ENCODE measurements around the gene ADSS2. TPM values are rescaled to one million over a fixed set of nuclear protein-coding genes. Genes with fewer than 3 reads are reported as not detected.

Gene ADSS2
- total RNA-seq, 4 donors from 2014 or later = 13.7 to 47.0 (median 27.3) TPM

DNA sequence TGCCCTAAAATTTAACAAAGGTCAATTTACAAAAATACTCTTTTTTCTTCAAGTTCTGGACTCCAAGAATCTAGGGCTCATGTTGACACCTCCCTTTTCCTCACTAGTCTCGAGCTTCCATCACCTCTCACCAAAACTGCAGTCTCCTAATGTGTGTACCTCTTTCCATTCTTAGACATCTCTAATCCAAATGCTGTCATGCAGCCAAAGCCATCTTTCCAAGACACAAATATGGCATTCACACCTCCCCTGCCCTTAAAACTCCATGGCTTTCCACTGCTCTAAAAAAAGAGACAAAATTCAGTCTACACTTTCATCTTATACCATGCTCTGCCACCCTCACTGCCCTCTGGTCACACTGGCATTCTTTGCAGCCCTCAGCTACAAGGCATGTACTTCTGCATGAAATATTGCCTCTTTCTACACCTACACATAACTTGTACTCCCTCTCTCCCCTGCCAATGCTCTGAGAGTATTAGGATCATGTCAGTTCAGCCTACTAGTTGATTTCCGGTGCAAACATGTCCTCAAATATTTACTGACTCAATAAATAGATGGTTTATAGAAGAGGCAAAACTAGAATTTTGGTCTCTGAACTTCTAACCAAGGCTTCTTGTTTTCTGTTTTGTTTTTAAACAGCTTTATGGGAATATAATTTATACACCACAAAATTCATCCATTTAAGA is 26.9 kb downstream of the ADSS2 start:
- DNase-seq = no peak
- no peaks in the 10 kb centered on the region for H3K9me3 ChIP-seq
- in situ Hi-C loops (cut with MboI; ENCODE audit: low pct_ligation_motif_present in 1 of 4, low pct_unique_long_range_greater_than_20kb in 1 of 4, low sequenced_read_pairs in 3 of 4) = no loop called here
- H3K36me3 ChIP-seq = peaks cover 0 to 25% (median 4%) of the 10 kb centered on the region in 4 donors
- no peaks in the 10 kb centered on the region for H3K4me1 ChIP-seq
- no peak overlapping the region for H3K27ac ChIP-seq
- intact Hi-C loops (cut with DNase I; ENCODE audit: low total_unique reads) = no loop called here
- H3K27me3 ChIP-seq = no peaks in the 10 kb centered on the region
- H3K4me3 ChIP-seq = no peak overlapping the region
- WGBS, 2 donors (ENCODE audit: low coverage in 1 of 2) = 67 to 74% methylated on average over 2 of the region's 2 CpGs
- TF ChIP-seq EP300 (IDR thresholded peaks at IDR 0.05; ENCODE audit: low read depth) (no peak), POLR2A (IDR thresholded peaks at IDR 0.05) (no peak), POLR2AphosphoS5 (IDR thresholded peaks at IDR 0.05) (no peak)
- TF ChIP-seq, protein P1, sequence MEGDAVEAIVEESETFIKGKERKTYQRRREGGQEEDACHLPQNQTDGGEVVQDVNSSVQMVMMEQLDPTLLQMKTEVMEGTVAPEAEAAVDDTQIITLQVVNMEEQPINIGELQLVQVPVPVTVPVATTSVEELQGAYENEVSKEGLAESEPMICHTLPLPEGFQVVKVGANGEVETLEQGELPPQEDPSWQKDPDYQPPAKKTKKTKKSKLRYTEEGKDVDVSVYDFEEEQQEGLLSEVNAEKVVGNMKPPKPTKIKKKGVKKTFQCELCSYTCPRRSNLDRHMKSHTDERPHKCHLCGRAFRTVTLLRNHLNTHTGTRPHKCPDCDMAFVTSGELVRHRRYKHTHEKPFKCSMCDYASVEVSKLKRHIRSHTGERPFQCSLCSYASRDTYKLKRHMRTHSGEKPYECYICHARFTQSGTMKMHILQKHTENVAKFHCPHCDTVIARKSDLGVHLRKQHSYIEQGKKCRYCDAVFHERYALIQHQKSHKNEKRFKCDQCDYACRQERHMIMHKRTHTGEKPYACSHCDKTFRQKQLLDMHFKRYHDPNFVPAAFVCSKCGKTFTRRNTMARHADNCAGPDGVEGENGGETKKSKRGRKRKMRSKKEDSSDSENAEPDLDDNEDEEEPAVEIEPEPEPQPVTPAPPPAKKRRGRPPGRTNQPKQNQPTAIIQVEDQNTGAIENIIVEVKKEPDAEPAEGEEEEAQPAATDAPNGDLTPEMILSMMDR (IDR thresholded peaks at IDR 0.05) = no peak

DNA sequence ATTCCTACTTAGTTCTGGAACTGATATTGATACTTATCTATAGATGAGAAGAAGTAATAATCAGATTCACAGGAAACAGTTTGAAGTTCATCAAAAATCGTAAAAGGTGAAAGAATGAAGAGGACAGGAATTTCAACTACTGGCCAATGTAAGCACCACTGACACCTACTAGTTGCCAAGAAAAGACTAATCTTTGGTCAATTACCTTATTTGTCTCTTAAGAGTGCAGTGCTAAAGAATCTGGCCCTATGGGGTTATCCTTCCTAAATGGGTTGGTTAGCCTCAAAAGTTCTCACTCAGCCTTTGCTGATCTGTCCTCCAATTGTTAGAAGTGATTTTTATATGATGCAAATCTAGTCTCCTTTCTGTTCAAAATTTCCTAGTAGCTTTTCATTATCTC is 29.5 kb downstream of the ADSS2 start:
- Histone ChIP-seq H3K27me3 (no peaks in the 10 kb centered on the region), H3K4me1 (no peaks in the 10 kb centered on the region), H3K9me3 (no peaks in the 10 kb centered on the region), H3K27ac (no peak overlapping the region), H3K4me3 (no peak overlapping the region), H3K36me3 (peaks cover 0 to 40% (median 12%) of the 10 kb centered on the region in 4 donors)
- 81 to 100% methylated on average over 1 of the region's 1 CpG for WGBS, 2 donors (ENCODE audit: low coverage in 1 of 2)
- no peak for TF ChIP-seq EP300 (IDR thresholded peaks at IDR 0.05; ENCODE audit: low read depth)
- TF ChIP-seq POLR2A (IDR thresholded peaks at IDR 0.05) = no peak
- TF ChIP-seq, protein P1 (IDR thresholded peaks at IDR 0.05) = no peak
- TF ChIP-seq POLR2AphosphoS5 (IDR thresholded peaks at IDR 0.05) = no peak
- intact Hi-C loops (cut with DNase I; ENCODE audit: low total_unique reads) (no loop called here), in situ Hi-C loops (cut with MboI; ENCODE audit: low pct_ligation_motif_present in 1 of 4, low pct_unique_long_range_greater_than_20kb in 1 of 4, low sequenced_read_pairs in 3 of 4) (no loop called here)
- DNase-seq = no peak

DNA sequence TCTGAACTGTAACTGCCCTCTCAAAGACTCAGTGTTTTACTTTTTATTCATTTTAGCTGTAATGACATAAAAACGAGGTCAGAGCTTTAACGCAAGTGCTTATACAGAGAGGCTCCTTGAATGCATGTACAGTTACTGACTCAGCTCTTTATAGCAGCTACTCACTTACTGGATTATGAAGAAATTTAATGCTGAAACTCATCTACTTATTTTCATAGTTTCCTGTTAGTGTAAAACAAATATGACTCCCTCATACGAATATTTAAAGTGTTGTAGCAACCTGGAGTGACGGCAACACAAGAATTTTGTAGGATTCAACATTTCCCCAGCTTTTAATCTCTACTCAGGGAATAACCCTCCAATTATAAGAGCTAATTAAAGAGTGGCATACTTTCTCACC is 32.7 kb downstream of the ADSS2 start:
- intact Hi-C loops (cut with DNase I; ENCODE audit: low total_unique reads) (no loop called here), in situ Hi-C loops (cut with MboI; ENCODE audit: low pct_ligation_motif_present in 1 of 4, low pct_unique_long_range_greater_than_20kb in 1 of 4, low sequenced_read_pairs in 3 of 4) (no loop called here)
- no peak for DNase-seq
- Histone ChIP-seq H3K9me3 (no peaks in the 10 kb centered on the region), H3K27me3 (no peaks in the 10 kb centered on the region), H3K4me3 (no peak overlapping the region), H3K27ac (no peak overlapping the region), H3K36me3 (peaks cover 0 to 70% (median 25%) of the 10 kb centered on the region in 4 donors), H3K4me1 (no peaks in the 10 kb centered on the region)
- no peak for TF ChIP-seq EP300 (IDR thresholded peaks at IDR 0.05; ENCODE audit: low read depth)
- TF ChIP-seq, protein P1 (IDR thresholded peaks at IDR 0.05) = no peak
- TF ChIP-seq POLR2A (IDR thresholded peaks at IDR 0.05) = no peak
- TF ChIP-seq POLR2AphosphoS5 (IDR thresholded peaks at IDR 0.05) = no peak
- 90 to 100% methylated on average over 4 of the region's 4 CpGs for WGBS, 2 donors (ENCODE audit: low coverage in 1 of 2)

DNA sequence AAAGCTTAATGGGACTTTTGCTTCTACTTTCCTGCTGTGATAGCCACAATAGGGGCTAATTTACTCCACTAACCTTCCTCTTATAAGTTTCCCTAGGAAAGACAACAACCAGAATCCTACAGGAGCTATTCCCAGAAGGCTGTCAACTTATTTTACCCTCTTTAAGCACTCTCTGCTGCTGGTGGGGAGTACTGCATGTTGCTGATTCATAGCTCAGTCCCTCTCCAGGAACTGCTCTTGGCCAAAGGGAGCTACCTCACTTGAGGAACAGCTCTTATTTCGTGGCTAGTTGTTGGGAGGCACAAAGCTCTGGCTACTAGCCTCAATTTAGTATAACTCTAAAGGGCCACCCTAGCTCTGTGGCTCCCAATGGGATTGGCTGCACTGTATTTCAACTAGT is 37.2 kb downstream of the ADSS2 start:
- Histone ChIP-seq H3K27me3 (no peaks in the 10 kb centered on the region), H3K27ac (no peak overlapping the region), H3K36me3 (peaks cover 0 to 71% (median 30%) of the 10 kb centered on the region in 4 donors), H3K4me3 (no peak overlapping the region), H3K4me1 (no peaks in the 10 kb centered on the region), H3K9me3 (no peaks in the 10 kb centered on the region)
- no peak for DNase-seq
- TF ChIP-seq, protein P1 (IDR thresholded peaks at IDR 0.05) = no peak
- TF ChIP-seq EP300 (IDR thresholded peaks at IDR 0.05; ENCODE audit: low read depth) (no peak), POLR2AphosphoS5 (IDR thresholded peaks at IDR 0.05) (no peak), POLR2A (IDR thresholded peaks at IDR 0.05) (no peak)
- in situ Hi-C loops (cut with MboI; ENCODE audit: low pct_ligation_motif_present in 1 of 4, low pct_unique_long_range_greater_than_20kb in 1 of 4, low sequenced_read_pairs in 3 of 4) = no loop called here
- intact Hi-C loops (cut with DNase I; ENCODE audit: low total_unique reads) = no loop called here
- WGBS, 2 donors (ENCODE audit: low coverage in 1 of 2) = 89% methylated on average over 1 of the region's 1 CpG; no CpG with 5 or more reads in 1 of the 2 donors

Measured in transverse colon (tissue), 4 donors.